CD4-positive, alpha-beta T cell treated with Interleukin-1 beta for 1 hour (primary cell): ENCODE results near the gene MORF4L1.
"Not testable (repeated sequence)": the region's sequence is repeated elsewhere in the genome, so short reads cannot be mapped to it uniquely, and the experiment has no call there.

Source experiments
- DNase-seq, 2 donors: peaks; one replicate each; pipeline ENCODE4 v3.0.0-alpha.2; 2020 to 2022

The MORF4L1 gene

DNA sequence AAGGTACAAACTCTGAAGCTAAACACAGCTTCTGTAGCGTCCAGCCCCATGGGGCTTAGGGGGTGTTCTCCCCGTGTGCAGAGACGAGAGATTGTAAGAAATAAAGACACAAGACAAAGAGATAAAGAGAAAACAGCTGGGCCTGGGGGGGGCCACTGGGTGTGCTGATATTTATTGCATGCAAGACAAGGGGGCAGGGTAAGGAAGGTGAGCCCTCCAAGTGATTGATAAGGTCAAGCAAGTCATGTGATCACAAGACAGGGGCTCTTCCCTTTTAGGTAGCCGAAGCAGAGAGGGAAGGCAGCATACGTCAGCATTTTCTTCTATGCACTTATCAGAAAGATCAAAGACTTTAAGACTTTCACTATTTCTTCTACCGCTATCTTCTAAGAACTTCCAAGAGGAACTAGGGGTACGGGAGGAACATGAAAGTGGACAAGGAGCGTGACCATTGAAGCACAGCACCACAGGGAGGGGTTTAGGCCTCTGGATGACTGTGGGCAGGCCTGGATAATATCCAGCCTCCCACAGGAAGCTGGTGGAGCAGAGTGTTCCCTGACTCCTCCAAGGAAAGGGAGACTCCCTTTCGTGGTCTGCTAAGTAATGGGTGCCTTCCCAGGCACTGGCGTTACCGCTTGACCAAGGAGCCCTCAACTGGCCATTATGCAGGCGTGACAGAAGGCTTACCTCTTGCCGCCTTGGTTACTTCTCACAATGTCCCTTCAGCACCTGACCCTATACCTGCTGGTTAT, 29.8 kb downstream of the MORF4L1 start:
- not testable (repeated sequence) for DNase-seq

DNA sequence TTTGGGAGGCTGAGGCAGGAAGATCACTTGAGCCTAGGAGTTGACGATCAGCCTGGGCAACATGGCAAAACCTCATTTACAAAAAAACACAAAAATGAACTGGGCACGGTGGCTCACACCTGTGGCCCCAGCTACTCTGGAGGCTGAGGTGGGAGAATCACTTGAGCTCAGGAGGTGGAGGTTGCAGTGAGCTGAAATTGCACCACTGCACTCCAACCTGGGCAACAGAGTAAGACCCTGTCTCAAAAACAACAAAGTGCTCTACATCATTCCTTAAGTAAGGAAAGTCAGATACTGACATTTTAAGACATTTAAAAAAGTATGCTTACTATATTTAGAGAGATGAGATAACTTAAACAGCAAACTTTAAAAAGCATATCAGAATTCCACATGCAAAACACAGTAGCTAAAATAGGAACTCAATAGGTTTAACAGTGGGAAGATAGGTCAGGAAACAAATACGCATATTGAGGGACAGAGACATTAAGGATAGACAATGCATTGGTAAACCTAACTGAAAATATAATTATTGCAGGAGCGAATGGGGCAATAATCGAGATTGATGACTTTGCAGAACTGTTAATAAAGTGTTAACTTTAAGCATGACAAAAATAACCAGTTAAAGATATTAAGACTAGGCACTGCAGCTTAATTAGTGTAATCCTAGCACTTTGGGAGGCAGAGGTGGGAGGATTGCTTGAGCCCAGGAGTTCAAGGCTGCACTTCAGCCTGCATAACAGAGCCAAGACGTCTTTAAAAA, 32.1 kb downstream of the MORF4L1 start:
- DNase-seq = no peak

GRCh38 chr15:78906316-78906620, 33.6 kb downstream of the MORF4L1 start:
- DNase-seq = no peak

GRCh38 chr15:78907577-78907976, 34.9 kb downstream of the MORF4L1 start:
- no peak for DNase-seq

GRCh38 chr15:78909160-78909695, 36.5 kb downstream of the MORF4L1 start:
- no peak for DNase-seq

DNA sequence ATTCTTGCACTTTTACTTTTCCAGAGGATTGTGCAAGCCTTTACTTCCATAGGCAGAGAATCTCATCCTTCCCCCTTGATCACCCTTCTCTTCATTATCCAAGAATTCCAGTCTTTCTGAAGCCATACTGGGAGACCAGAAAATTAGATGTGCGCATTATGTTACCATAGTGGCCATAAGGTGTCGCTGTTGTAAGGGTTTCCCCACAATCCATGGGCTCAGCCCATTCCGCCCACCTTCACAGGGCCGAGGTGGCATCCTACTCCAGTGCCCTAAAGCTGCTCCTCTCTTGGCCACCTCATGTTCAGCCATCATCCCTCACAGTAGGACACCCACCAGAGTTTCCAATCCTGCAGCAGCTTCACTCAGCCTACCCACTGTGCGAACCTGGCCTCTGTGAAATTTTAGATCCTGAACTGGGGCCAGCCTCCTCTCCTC, 37.1 kb downstream of the MORF4L1 start:
- DNase-seq = peak in 1 of 2 donors; percentile 42

- DNase-seq = no peak
Observed at GRCh38 chr15:78910271-78910670, 37.6 kb downstream of the MORF4L1 start.

DNA sequence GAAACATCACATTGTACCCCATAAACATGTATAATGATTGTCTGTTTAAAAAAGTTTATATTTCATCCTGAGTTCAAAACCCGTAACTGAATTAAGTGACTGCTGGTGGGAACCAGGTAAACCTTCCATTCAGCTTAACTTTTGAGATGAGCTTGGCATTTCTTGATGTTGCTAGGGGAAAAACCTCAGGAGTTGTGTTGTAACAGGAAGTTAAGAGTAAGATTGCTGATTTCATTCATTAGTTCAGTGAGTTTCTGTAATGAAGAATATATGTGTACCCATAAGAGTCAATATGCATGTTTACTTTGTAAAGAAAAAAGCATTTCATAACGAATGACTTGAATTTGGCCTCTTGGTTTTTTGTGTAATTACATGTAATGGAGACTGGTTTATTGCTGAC, 39.6 kb downstream of the MORF4L1 start:
- no peak for DNase-seq

DNA sequence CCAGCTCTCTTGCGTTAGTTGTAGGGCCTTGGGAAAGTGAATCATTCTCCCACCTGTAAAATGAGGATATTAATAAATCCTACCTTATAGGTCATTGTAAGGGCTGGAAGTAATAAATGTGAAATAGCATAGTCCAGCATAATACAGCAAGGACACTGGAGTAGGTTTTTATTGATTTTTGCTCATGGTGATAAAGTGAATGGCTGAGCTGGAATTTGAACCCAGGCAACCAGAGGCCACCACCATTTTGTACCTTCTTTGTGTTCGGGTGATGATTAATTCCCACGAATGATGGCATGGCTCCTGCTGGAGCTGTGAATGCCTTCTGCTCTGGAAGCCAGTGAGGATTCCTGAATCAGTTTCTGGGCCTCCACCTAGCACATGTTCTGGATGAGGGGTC, 40.3 kb downstream of the MORF4L1 start:
- no peak for DNase-seq

DNA sequence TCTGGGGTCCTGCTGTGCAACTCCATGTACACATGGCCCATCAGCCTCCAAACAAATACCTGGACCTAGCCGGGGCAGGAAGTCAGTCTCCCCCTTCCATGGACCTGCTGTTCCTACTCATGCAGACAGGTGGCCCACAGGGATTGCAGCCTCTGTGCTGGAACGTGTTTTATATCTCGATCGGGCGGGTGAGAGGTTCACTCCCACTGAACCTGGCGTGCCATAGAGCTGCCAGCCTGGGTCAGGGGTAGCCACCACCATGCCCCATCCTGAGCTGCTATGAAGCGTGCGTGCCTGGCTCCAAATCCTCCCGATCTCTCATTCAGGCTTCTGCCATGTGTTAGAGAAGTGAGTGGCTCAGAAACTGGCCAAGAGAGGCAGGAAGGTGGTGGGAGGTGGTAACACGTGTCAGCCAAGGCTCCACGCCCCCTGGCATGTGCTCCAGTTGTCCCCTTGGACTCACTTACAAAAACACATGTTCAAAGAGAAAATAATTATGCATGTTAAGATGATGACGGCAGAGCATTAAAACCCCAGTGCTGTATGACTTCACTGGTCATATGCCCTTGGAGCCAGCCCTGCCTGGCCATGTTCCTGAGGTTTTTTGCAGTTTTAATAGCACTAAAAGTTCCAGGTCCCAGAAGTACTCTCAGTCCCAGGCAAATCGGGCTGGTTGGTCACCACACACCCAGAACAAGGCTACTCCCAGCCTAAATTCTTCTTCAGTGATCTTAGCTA, 41.5 kb downstream of the MORF4L1 start:
- DNase-seq = no peak

GRCh38 chr15:78915341-78916087, 42.8 kb downstream of the MORF4L1 start:
- DNase-seq = peak in 1 of 2 donors; percentile 53

GRCh38 chr15:78916088-78916487, 43.4 kb downstream of the MORF4L1 start:
- DNase-seq = no peak

DNA sequence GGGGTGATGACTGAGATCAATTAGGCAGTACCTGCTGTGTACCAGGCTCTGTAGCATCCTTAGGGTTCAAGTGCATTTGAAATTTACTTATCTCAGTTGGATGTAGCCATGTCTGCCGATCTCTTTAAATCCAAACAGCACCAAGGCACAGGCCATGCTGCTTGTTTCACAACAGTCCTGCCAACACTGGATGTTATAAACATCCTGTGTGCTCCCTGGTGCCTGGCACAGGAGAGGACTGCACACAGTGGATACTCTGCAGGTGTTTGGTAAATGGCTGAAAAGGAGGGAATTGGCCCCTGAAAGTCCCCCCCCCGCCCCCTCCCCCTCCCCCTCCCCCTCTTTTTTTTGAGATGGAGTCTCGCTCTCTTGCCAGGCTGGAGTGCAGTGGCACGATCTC, 45.2 kb downstream of the MORF4L1 start:
- no peak for DNase-seq

- no peak for DNase-seq
Observed at GRCh38 chr15:78921517-78921916, 48.8 kb downstream of the MORF4L1 start.

DNA sequence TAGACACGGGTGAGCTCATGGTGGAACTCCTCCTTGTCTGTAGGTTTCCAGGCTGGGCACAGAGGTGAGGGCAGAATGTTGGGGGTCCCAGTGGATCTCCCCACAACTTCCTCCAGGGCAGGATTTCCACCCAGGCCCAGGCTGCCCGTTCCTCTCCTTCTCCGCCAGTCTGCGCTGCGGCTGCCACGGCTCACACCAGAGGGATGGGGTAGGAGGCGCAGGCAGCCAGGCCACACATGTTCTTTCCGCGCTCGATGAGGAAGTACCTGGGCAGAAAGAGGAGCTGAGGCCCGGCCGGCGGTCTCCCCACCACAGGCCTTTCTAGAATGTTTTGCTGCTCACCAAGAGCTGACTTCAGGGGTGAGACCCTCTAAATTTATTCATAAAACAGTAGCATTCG, 49.2 kb downstream of the MORF4L1 start:
- no peak for DNase-seq

GRCh38 chr15:78922527-78922926, 49.8 kb downstream of the MORF4L1 start:
- no peak for DNase-seq

GRCh38 chr15:78923015-78923414, 50.3 kb downstream of the MORF4L1 start:
- no peak for DNase-seq

DNA sequence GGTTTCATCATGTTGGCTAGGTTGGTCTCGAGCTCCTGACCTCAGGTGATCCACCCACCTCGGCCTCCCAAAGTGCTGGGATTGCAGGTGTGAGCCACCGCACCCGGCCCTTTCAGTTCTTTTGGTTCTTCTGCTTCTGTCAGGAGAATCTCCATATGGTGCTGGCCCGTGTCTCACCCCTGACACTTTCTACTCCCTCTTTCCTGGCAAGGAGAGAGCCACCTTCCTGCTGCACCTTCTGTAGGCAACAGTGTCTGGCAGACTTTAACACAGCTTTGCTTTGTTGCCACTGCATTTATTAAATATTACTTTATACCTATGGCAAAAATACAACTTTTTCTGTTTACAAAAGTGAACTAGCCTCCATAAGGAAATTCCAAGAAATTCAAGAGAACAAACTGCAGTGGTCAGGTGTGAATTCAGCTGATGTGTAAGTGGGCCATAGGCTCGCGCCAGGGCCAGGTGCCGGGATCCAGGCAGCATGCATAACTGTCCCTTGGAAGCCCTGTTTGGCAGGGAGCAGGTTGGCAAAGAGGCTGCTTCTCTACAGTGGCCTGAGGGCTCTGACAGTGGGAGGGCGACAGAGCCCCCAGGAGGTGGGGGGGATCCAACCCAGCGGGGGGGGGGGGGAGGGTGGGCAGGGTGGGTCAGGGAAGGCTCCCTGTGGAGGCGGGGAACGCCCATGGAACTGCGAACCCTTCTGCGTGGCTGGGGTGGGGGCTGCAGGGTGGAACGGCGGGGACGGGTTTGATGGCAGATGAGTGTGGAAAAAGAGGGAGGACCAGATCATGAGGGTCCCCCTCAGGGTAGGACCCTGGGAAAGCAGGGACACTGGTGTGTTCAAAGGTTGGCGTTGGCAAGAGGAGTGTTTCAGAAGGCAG, 51.0 kb downstream of the MORF4L1 start:
- no peak for DNase-seq

- no peak for DNase-seq
Observed at GRCh38 chr15:78925076-78925624, 52.5 kb downstream of the MORF4L1 start.

DNA sequence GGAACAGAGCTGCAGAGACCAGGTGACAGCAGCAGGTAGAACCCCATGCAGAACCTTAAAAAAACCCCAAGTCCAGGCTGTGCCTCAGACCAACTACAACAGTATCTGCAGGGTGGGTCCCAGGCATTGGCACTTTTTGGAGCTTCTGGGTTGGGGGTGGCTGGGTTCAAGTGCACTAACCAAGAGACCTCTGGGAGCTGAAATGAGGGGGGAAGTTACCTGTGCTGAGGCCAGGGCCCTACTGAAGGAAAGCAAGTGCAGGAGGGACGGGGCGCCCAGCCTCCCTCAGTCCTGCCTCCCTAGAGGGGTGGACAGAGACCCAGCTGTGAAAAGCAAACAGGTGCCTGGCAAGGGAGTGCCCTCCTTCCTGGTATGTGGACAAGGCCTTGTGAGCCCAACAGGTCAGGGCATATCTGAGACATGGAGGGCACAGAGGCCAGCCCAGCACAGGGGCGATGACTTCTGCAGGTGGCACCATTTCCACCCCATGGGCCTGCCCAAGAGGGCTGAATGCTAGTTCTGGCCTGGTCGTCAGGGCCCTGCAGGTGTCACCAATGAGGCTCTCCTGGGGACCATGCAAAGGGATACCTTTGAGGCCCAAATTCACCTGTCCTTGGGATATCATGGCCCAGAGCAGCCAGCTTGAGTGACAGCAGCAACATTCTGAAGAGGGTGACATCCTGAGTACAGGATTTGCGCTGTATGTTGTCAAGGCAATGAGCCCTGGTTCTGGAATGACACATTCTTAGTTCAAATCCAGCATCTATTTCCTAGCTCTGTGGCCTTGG, 53.5 kb downstream of the MORF4L1 start:
- DNase-seq = no peak
